Epidermal melanocyte (primary cell): ENCODE results near the gene DGKG.

Source experiments
- DNase-seq: peaks from one replicate; pipeline ENCODE4 v3.0.0; 2011; ENCODE audit warnings: low spot score; ENCODE audit not compliant: insufficient read length

The DGKG gene

GRCh38 chr3:186213946-186214345 lies 148.1 kb downstream of the DGKG start:
- no peak for DNase-seq

- no peak for DNase-seq
Observed at GRCh38 chr3:186212611-186213010, 149.4 kb downstream of the DGKG start.

- no peak for DNase-seq
Observed at GRCh38 chr3:186210852-186211500, 151.1 kb downstream of the DGKG start.

GRCh38 chr3:186209810-186210752 lies 152.0 kb downstream of the DGKG start:
- peak; percentile 85 for DNase-seq

- DNase-seq: no peak
Observed at GRCh38 chr3:186208296-186208989, 153.6 kb downstream of the DGKG start.

GRCh38 chr3:186207515-186207914 lies 154.5 kb downstream of the DGKG start:
- no peak for DNase-seq

GRCh38 chr3:186200726-186201125 lies 161.3 kb downstream of the DGKG start:
- DNase-seq: no peak

- no peak for DNase-seq
Observed at GRCh38 chr3:186198442-186198841, 163.6 kb downstream of the DGKG start.

- DNase-seq: no peak
Observed at GRCh38 chr3:186194451-186194811, 167.6 kb downstream of the DGKG start.

GRCh38 chr3:186193534-186194450 lies 168.2 kb downstream of the DGKG start:
- DNase-seq: no peak

- DNase-seq: no peak
Observed at GRCh38 chr3:186192823-186193222, 169.2 kb downstream of the DGKG start.

- no peak for DNase-seq
Observed at GRCh38 chr3:186189492-186189891, 172.5 kb downstream of the DGKG start.

- no peak for DNase-seq
Observed at GRCh38 chr3:186187401-186188275, 174.4 kb downstream of the DGKG start.

- DNase-seq: no peak
Observed at GRCh38 chr3:186185194-186185787, 176.7 kb downstream of the DGKG start.

GRCh38 chr3:186184021-186184420 lies 178.0 kb downstream of the DGKG start:
- no peak for DNase-seq

- no peak for DNase-seq
Observed at GRCh38 chr3:186182850-186183249, 179.2 kb downstream of the DGKG start.

GRCh38 chr3:186181901-186182300 lies 180.1 kb downstream of the DGKG start:
- DNase-seq: no peak

GRCh38 chr3:186180891-186181481 lies 181.0 kb downstream of the DGKG start:
- no peak for DNase-seq

- no peak for DNase-seq
Observed at GRCh38 chr3:186180151-186180550, 181.9 kb downstream of the DGKG start.
